ENCODE results near the gene SLC45A1. TPM values are rescaled to one million over a fixed set of nuclear protein-coding genes. Genes with fewer than 3 reads are reported as not detected.

SLC45A1 gene
- total RNA-seq, 2 donors from 2014 or later = 4.3 to 5.2 TPM

DNA sequence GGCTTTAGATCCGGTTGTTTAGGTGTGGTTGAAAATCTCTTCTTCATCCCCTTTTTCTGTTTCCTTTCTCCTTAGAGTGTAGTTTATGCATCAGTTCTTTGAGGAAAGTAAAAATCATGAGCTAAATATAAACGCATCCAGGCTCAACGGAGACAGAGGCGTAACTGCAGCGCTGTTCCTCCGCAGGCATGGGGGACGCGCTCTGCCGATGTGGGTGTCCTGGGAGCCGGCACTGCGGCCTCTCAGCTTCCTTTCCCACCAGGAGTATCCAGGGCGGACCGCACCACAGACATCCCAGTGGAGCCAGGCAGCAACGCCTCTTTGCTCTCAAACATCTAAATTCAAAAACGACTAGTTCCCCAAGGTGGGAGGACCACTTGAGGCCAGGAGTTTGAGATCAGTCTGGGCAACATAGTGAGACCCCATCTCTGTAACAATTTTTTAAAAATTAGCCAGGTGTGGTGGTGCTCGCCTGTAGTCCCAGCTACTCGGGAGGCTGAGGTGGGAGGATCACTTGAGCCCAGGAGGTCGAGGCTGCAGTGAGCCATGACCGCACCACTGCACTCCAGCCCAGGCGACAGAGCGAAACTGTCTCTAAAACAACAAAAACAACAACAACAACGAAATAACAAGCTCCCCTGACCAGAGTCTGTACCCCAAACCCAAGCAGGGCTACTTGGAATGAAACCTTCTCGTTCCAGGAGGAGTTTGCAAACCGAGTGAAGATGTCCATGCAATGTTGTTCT, 16.4 kb downstream of the SLC45A1 start:
- H3K27me3 ChIP-seq (replicated peaks; ENCODE audit: insufficient read depth) = no peaks in the 10 kb centered on the region
- no peaks in the 10 kb centered on the region for H3K36me3 ChIP-seq
- no peak for DNase-seq (ENCODE audit: low spot score)
- 93% methylated on average over 24 of the region's 24 CpGs for WGBS
- H3K4me1 ChIP-seq (replicated peaks) = no peaks in the 10 kb centered on the region
- no peak for TF ChIP-seq POLR2A (IDR thresholded peaks at IDR 0.05)
- peak overlapping the region in 1 of 2 donors; percentile 15 for H3K27ac ChIP-seq
- no peaks in the 10 kb centered on the region for H3K9me3 ChIP-seq
- intact Hi-C loops (cut with DNase I) = no loop called here
- no peak overlapping the region for H3K4me3 ChIP-seq

DNA sequence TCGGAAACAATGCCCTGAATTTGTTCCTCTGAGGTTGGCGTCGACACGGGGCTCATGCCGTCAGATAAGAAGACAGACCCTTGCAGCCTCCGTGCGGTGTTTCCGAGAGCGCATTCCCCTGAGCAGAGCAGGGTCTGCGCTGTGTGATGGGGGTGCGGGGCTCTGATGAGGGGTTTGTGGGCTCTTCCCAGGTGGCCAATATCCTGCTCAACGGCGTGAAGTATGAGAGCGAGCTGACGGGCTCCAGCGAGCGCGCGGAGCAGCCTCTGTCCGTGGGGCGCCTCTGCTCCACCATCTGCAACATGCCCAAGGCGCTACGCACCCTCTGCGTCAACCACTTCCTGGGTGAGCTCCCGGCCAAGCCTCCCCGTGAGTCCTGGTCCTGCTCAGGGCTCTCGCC, 17.3 kb downstream of the SLC45A1 start:
- no peaks in the 10 kb centered on the region for H3K36me3 ChIP-seq

DNA sequence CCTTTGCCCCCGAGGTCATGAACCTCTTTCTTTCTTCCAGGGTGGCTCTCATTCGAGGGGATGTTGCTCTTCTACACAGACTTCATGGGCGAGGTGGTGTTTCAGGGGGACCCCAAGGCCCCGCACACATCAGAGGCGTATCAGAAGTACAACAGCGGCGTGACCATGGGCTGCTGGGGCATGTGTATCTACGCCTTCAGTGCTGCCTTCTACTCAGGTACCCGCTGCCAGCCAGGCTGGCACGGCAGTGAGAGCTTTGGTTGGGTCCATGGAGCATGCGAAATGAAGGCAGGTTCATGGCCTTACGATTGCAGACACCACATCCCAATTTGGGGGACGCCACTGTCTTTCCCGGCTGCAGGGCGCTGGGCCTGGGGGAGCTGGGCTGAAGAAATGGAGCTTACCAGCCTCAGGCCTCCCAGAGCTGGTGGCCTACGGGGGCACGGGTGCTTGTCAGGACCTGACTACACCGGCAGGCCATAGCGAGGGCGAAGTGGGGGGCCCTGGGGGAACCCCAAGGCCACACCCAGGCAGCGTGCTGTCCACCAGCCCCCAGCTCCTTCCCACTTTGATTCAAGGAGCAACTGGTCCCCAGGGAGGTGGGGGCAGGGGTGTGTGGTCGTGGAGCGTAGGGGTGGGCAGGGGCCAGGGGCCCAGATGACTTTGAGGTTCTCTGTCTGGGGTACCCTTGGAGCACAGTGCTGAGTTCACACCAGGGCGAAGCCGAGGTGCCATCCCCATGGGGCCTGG, 20.0 kb downstream of the SLC45A1 start:
- 95% methylated on average over 25 of the region's 25 CpGs for WGBS
- intact Hi-C loops (cut with DNase I) = no loop called here
- no peaks in the 10 kb centered on the region for H3K27me3 ChIP-seq (replicated peaks; ENCODE audit: insufficient read depth)
- no peak for DNase-seq (ENCODE audit: low spot score)
- H3K4me1 ChIP-seq (replicated peaks) = peaks cover under 1% of the 10 kb centered on the region
- H3K27ac ChIP-seq = no peak overlapping the region
- H3K36me3 ChIP-seq = no peaks in the 10 kb centered on the region
- H3K4me3 ChIP-seq = no peak overlapping the region
- no peaks in the 10 kb centered on the region for H3K9me3 ChIP-seq
- TF ChIP-seq, protein P1, sequence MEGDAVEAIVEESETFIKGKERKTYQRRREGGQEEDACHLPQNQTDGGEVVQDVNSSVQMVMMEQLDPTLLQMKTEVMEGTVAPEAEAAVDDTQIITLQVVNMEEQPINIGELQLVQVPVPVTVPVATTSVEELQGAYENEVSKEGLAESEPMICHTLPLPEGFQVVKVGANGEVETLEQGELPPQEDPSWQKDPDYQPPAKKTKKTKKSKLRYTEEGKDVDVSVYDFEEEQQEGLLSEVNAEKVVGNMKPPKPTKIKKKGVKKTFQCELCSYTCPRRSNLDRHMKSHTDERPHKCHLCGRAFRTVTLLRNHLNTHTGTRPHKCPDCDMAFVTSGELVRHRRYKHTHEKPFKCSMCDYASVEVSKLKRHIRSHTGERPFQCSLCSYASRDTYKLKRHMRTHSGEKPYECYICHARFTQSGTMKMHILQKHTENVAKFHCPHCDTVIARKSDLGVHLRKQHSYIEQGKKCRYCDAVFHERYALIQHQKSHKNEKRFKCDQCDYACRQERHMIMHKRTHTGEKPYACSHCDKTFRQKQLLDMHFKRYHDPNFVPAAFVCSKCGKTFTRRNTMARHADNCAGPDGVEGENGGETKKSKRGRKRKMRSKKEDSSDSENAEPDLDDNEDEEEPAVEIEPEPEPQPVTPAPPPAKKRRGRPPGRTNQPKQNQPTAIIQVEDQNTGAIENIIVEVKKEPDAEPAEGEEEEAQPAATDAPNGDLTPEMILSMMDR (IDR thresholded peaks at IDR 0.05) = no peak
- TF ChIP-seq POLR2A (IDR thresholded peaks at IDR 0.05) = no peak
- TF ChIP-seq POLR2AphosphoS5 (IDR thresholded peaks at IDR 0.05) = no peak

More for the DNA sequence above, 17.3 kb downstream of the SLC45A1 start:
- DNase-seq (ENCODE audit: low spot score) = no peak
- WGBS = 95% methylated on average over 27 of the region's 27 CpGs
- no peaks in the 10 kb centered on the region for H3K9me3 ChIP-seq
- no peak overlapping the region for H3K4me3 ChIP-seq
- TF ChIP-seq, protein P1 (IDR thresholded peaks at IDR 0.05) = no peak
- TF ChIP-seq POLR2A (IDR thresholded peaks at IDR 0.05) = no peak
- no peak for TF ChIP-seq POLR2AphosphoS5 (IDR thresholded peaks at IDR 0.05)
- intact Hi-C loops (cut with DNase I) = no loop called here
- no peak overlapping the region for H3K27ac ChIP-seq
- H3K4me1 ChIP-seq (replicated peaks) = no peaks in the 10 kb centered on the region
- no peaks in the 10 kb centered on the region for H3K27me3 ChIP-seq (replicated peaks; ENCODE audit: insufficient read depth)

DNA sequence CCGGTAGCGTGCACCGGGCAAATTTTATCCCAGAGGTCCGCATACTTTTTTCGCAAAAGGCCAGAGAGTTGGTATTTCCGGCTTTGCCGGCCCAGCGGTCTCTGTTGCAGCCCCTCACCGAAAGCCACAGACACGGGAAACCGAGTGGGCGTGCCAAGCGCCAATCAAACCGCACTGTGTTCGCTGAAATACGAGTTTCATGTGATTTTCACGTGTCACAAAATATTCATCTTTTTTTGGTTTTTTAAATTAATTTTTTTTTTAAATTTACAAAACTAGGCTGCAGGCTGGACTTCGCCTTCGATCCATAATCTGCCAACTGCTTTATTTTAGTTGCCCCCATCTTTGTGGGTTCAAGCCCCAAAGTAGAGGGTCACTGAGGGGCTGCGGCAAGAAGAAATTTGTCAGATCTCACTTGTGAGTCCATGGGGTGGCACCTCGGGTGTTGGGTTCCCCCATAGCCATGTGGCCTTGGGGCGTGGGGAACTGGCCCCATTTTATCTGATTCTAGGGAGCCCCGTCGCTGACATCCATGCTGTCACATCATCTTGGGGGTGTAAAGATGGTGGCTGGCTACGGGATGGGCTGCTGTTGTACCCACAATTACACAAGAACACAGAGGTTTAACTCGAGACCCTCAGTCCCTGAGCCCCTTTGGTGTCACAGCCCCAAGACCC, 20.8 kb downstream of the SLC45A1 start:
- intact Hi-C loops (cut with DNase I) = no loop called here
- WGBS = 92% methylated on average over 26 of the region's 26 CpGs
- no peak for TF ChIP-seq POLR2AphosphoS5 (IDR thresholded peaks at IDR 0.05)
- TF ChIP-seq POLR2A (IDR thresholded peaks at IDR 0.05) = no peak
- TF ChIP-seq, protein P1 (IDR thresholded peaks at IDR 0.05) = no peak
- Histone ChIP-seq H3K27me3 (replicated peaks; ENCODE audit: insufficient read depth) (no peaks in the 10 kb centered on the region), H3K4me3 (no peak overlapping the region), H3K27ac (no peak overlapping the region), H3K4me1 (replicated peaks) (peaks cover 4% of the 10 kb centered on the region), H3K9me3 (no peaks in the 10 kb centered on the region), H3K36me3 (no peaks in the 10 kb centered on the region)
- no peak for DNase-seq (ENCODE audit: low spot score)

DNA sequence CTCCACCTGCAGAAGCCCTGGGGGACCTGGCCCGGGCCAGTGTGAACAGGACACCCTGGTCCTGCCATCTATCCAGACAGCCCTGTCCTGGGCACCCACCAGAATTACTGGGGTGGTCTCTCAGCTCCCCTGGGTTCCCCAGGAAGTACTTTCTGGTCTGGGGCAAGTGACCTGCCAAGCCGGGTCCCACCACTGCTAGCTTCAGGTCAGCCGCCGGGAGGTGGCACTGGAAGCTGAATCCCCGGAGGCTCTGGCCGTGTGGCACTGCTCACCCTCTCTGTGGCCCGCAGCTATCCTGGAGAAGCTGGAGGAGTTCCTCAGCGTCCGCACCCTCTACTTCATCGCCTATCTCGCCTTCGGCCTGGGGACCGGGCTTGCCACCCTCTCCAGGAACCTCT, 21.3 kb downstream of the SLC45A1 start:
- TF ChIP-seq, protein P1 (IDR thresholded peaks at IDR 0.05) = no peak
- TF ChIP-seq POLR2A (IDR thresholded peaks at IDR 0.05) = no peak
- TF ChIP-seq POLR2AphosphoS5 (IDR thresholded peaks at IDR 0.05) = no peak
- no peak for DNase-seq (ENCODE audit: low spot score)
- no peaks in the 10 kb centered on the region for H3K9me3 ChIP-seq
- 97% methylated on average over 13 of the region's 13 CpGs for WGBS
- no peak overlapping the region for H3K27ac ChIP-seq
- peaks cover 4% of the 10 kb centered on the region for H3K4me1 ChIP-seq (replicated peaks)
- no peaks in the 10 kb centered on the region for H3K36me3 ChIP-seq
- H3K27me3 ChIP-seq (replicated peaks; ENCODE audit: insufficient read depth) = no peaks in the 10 kb centered on the region
- no peak overlapping the region for H3K4me3 ChIP-seq
- intact Hi-C loops (cut with DNase I) = no loop called here

All from prostate gland (tissue), 2 donors.